Naive thymus-derived CD4-positive, alpha-beta T cell (primary cell): ENCODE results near the gene CREG1. TPM values are rescaled to one million over a fixed set of nuclear protein-coding genes. Genes with fewer than 3 reads are reported as not detected.

Experiments
- ATAC-seq: fragments of 150-1000 bp; cut with Tn5 transposase; 2 replicates; pipeline ENCODE4 v1.10.0; 2021; ENCODE audit warnings: mild to moderate bottlenecking, moderate library complexity
- CTCF ChIA-PET: fragments of 350-600 bp; sonication (Branson Sonifier 250); formaldehyde crosslinking; loops from one replicate; lab custom pipeline; 2021; ENCODE audit warnings: antibody characterized with exemption; lab: Charles Lee
- POLR2A ChIA-PET: fragments of 350-600 bp; sonication (Branson Sonifier 250); formaldehyde crosslinking; loops from one replicate; lab custom pipeline; 2021; ENCODE audit warnings: antibody characterized with exemption, inconsistent platforms; lab: Charles Lee
- DNase-seq, 9 donors: peaks; one replicate each; pipeline versions ENCODE4 v3.0.0 to v3.0.0-alpha.2; 2020 to 2022; ENCODE audit warnings: mixed read lengths in 1 of 9
- H3K27ac ChIP-seq: one replicate; pipeline ENCODE4 v1.7.0; 2013; ENCODE audit warnings: mild to moderate bottlenecking, low read depth, low read length, moderate library complexity
- H3K27me3 ChIP-seq, 2 donors: one replicate each; pipeline ENCODE4 v1.7.0; 2013; ENCODE audit warnings: low read length in 2 of 2, mild to moderate bottlenecking in 2 of 2, moderate library complexity in 2 of 2; ENCODE audit not compliant: control insufficient read depth in 2 of 2, insufficient read depth in 2 of 2
- H3K36me3 ChIP-seq, 3 experiments: 1 replicate in 2 of 3; 2 replicates in 1 of 3; pipeline ENCODE4 v1.7.0; 2013; ENCODE audit warnings: low read length in 3 of 3, mild to moderate bottlenecking in 3 of 3, moderate library complexity in 1 of 3; ENCODE audit not compliant: insufficient read depth in 3 of 3, control insufficient read depth in 2 of 3
- H3K4me1 ChIP-seq, 2 donors: one replicate each; pipeline ENCODE4 v1.7.0; 2013; ENCODE audit warnings: low read length in 2 of 2, mild to moderate bottlenecking in 2 of 2, moderate library complexity in 1 of 2; ENCODE audit not compliant: control insufficient read depth in 2 of 2, insufficient read depth in 2 of 2
- H3K4me3 ChIP-seq: 2 replicates; pipeline ENCODE4 v1.7.0; 2013; ENCODE audit warnings: mild to moderate bottlenecking, low read length
- H3K9me3 ChIP-seq, 3 experiments: 1 replicate in 2 of 3; 2 replicates in 1 of 3; pipeline ENCODE4 v1.7.0; 2013; ENCODE audit warnings: low read length in 3 of 3; ENCODE audit not compliant: control insufficient read depth in 2 of 3
- H3K27ac Mint-ChIP-seq, 9 donors: one replicate each; pipeline ENCODE4 v1.8.0; 2020 to 2022; ENCODE audit warnings: mixed read lengths in 9 of 9, mild to moderate bottlenecking in 8 of 9, moderate library complexity in 5 of 9, inconsistent platforms in 2 of 9
- H3K27me3 Mint-ChIP-seq, 5 donors: one replicate each; pipeline ENCODE4 v1.8.0; 2021 to 2022; ENCODE audit warnings: mixed read lengths in 5 of 5, mild to moderate bottlenecking in 1 of 5
- H3K36me3 Mint-ChIP-seq, 5 donors: one replicate each; pipeline ENCODE4 v1.8.0; 2020 to 2022; ENCODE audit warnings: mixed read lengths in 5 of 5, mild to moderate bottlenecking in 3 of 5, inconsistent platforms in 1 of 5
- H3K4me1 Mint-ChIP-seq, 7 donors: one replicate each; pipeline ENCODE4 v1.8.0; 2020 to 2022; ENCODE audit warnings: mixed read lengths in 7 of 7, mild to moderate bottlenecking in 3 of 7, inconsistent platforms in 1 of 7
- H3K4me3 Mint-ChIP-seq, 10 donors: one replicate each; pipeline ENCODE4 v1.8.0; 2020 to 2022; ENCODE audit warnings: mild to moderate bottlenecking in 10 of 10, mixed read lengths in 10 of 10, moderate library complexity in 6 of 10, inconsistent platforms in 2 of 10
- H3K9me3 Mint-ChIP-seq, 11 donors: one replicate each; pipeline ENCODE4 v1.8.0; 2020 to 2022; ENCODE audit warnings: mixed read lengths in 11 of 11, mild to moderate bottlenecking in 4 of 11, inconsistent platforms in 1 of 11, moderate library complexity in 1 of 11
- intact Hi-C, 2 donors: fragments of 100-400 bp; cut with micrococcal nuclease; formaldehyde crosslinking; loops; one replicate each; pipeline ENCODE4 v1.15.1; 2023
- polyA plus RNA-seq, 2 donors: library from polyadenylated mRNA; unstranded; fragments of 300-500 nt; fragmentation: Illumina TruSeq; gene quantifications; one replicate each; pipeline ENCODE4 v1.2.3, GENCODE V29; 2021
- total RNA-seq, 6 experiments: library from RNA in 5 of 6; stranded (reverse) in 5 of 6; gene quantifications; 1 replicate in 5 of 6; 2 replicates in 1 of 6; pipeline ENCODE4 v1.2.3 and lab custom pipeline; 2021 to 2026

Gene CREG1
- total and polyA plus RNA-seq, 7 experiments from 2014 or later, result 10.6 to 40.6 (median 23.4) TPM

DNA sequence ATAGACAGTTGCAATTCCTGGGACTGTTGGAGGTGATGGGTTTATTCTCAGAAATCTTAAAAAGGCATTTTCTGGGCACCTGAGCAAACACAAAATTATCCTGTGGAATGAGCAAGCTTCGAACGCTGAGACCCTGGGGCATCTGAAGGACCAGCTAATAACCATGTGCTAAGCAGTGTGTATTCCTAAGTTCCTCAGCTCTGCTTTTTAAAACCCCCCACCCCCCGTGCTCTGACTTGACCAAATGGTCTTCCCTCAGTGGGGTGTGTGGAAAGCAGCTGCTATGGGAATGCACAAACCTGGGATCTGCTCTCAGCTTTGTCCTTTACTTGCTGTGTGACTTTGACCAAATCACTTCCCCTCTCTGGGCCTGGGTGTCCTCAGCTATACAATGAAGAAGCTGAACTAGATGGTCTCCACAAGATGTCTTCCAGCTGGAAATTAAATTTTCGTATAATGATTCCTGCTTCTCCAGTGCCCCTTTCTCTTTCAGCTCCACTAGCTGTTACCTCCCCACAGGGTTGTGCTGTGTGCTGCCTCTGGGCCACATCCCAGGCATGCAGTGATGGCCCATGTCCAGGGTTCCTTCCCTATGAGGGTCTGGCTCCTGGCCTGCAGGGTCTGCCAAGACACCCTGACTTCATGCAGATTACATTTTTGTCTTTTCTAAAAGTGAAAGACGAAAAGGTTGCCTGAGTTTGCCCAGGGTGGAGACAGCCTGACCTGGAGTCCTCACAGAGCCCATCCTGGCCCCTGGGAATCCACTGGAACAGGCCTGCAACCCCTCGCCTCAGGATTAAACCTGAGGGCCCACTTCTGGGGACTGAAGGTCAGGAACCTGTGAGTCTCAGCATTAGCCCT is 20.4 kb downstream of the CREG1 start:
- Histone ChIP-seq H3K27me3 (no peaks in the 10 kb centered on the region), H3K27ac (no peak overlapping the region), H3K4me3 (no peak overlapping the region), H3K9me3 (no peaks in the 10 kb centered on the region), H3K4me1 (no peaks in the 10 kb centered on the region), H3K36me3 (no peaks in the 10 kb centered on the region)
- intact Hi-C loops, result loop anchor here (1.0 to 5.0 kb wide), 8 partner anchors 41 to 466 kb away; partner anchors contain the start of gene POU2F1 (in 1 of the 2)
- no peaks in the 10 kb centered on the region for H3K36me3 Mint-ChIP-seq
- ChIA-PET POLR2A (interaction anchor here (0.6 to 4.6 kb wide), 10 partner anchors 8 to 999 kb away, joined by 3 to 38 read pairs (median 3); partner anchors contain the start of gene CD247), CTCF (interaction anchor here (0.5 to 4.8 kb wide), 36 partner anchors 9 to 412 kb away, joined by 3 to 48 read pairs (median 5); partner anchors contain the start of genes CD247, CREG1 and POU2F1)
- H3K4me1 Mint-ChIP-seq, result peaks cover 0 to 7% (median 0%) of the 10 kb centered on the region in 7 donors
- no peaks in the 10 kb centered on the region for H3K9me3 Mint-ChIP-seq
- ATAC-seq (no peak), DNase-seq (no peak)
- H3K27ac Mint-ChIP-seq, result no peak overlapping the region
- H3K27me3 Mint-ChIP-seq, result peaks cover 0 to 3% (median 0%) of the 10 kb centered on the region in 5 donors
- no peak overlapping the region for H3K4me3 Mint-ChIP-seq

- CTCF ChIA-PET, result interaction anchor here (0.5 to 4.8 kb wide), 18 partner anchors 11 to 408 kb away, joined by 3 to 48 read pairs (median 6); partner anchors contain the start of gene CD247
- Mint-ChIP-seq H3K4me1 (peaks cover 0 to 7% (median 2%) of the 10 kb centered on the region in 7 donors), H3K27ac (no peak overlapping the region), H3K9me3 (no peaks in the 10 kb centered on the region), H3K36me3 (no peaks in the 10 kb centered on the region), H3K4me3 (no peak overlapping the region), H3K27me3 (peaks cover 0 to 3% (median 0%) of the 10 kb centered on the region in 5 donors)
- no peak overlapping the region for H3K27ac ChIP-seq
- no peaks in the 10 kb centered on the region for H3K36me3 ChIP-seq
- POLR2A ChIA-PET, result interaction anchor here (4.6 kb wide), 1 partner anchor 15 kb away, joined by 38 read pairs; the partner anchor contains the start of gene CD247
- ATAC-seq (no peak), DNase-seq (no peak)
- intact Hi-C loops, result loop anchor here (2.0 to 5.0 kb wide), 4 partner anchors 40 to 466 kb away; partner anchors contain the start of gene POU2F1 (in 1 of the 2)
- H3K9me3 ChIP-seq, result no peaks in the 10 kb centered on the region
- no peak overlapping the region for H3K4me3 ChIP-seq
- H3K27me3 ChIP-seq, result no peaks in the 10 kb centered on the region
- H3K4me1 ChIP-seq, result no peaks in the 10 kb centered on the region
These were observed 21.2 kb downstream of the CREG1 start for GRCh38 chr1:167532375-167532774.

DNA sequence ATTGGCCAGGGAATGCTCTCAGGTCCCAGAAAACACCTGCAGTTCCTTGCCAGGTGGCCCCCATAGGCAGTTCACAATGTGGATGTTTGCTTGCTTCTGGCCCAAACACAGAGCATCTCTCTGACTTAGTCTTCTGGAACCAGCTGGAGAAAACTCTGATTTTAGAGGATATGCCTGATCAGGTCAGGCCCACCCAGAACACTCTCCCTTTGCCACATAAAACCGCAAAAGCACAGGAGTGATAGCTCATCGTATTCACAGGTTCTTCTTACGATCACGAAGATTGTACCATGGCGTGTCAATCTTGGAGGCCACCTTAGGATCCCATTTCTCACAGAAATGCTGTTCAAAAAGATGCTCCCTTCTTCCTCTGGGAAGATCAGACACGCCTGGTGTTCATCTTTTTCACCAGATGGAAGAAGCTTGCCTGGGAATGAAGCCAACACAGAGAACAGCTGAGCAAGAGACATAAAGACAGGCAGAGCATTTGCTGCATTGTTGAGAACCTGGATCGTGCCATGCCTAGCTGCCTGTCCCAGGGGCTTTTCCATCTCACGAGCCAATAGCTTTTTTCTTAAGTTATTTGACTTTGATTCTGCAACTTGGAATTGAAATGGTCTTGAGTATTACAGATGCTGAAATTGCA is 23.6 kb downstream of the CREG1 start:
- ChIA-PET POLR2A (interaction anchor here (1.0 to 7.2 kb wide), 4 partner anchors 13 to 105 kb away, joined by 3 to 57 read pairs (median 4); partner anchors contain the start of genes CD247 and CREG1), CTCF (interaction anchor here (0.6 to 1.3 kb wide), 5 partner anchors 11 to 269 kb away, joined by 3 to 4 read pairs (median 3); no protein-coding TSS in a partner anchor)
- no peak overlapping the region for H3K4me3 ChIP-seq
- ATAC-seq (no peak), DNase-seq (no peak)
- H3K36me3 Mint-ChIP-seq, result no peaks in the 10 kb centered on the region
- H3K9me3 Mint-ChIP-seq, result no peaks in the 10 kb centered on the region
- no peak overlapping the region for H3K27ac Mint-ChIP-seq
- no peak overlapping the region for H3K27ac ChIP-seq
- no peaks in the 10 kb centered on the region for H3K27me3 ChIP-seq
- peaks cover 0 to 14% (median 13%) of the 10 kb centered on the region in 7 donors for H3K4me1 Mint-ChIP-seq
- peaks cover 0 to 8% (median 0%) of the 10 kb centered on the region in 5 donors for H3K27me3 Mint-ChIP-seq
- H3K36me3 ChIP-seq, result no peaks in the 10 kb centered on the region
- no peak overlapping the region for H3K4me3 Mint-ChIP-seq
- H3K4me1 ChIP-seq, result no peaks in the 10 kb centered on the region
- intact Hi-C loops, result loop anchor here (1.0 to 5.0 kb wide), 4 partner anchors 12 to 408 kb away; partner anchors contain the start of genes CD247 (in 1 of the 2) and POU2F1 (in 1 of the 2)
- no peaks in the 10 kb centered on the region for H3K9me3 ChIP-seq

GRCh38 chr1:167528057-167528728 is 25.4 kb downstream of the CREG1 start:
- Mint-ChIP-seq H3K36me3 (no peaks in the 10 kb centered on the region), H3K27me3 (peaks cover 0 to 15% (median 0%) of the 10 kb centered on the region in 5 donors), H3K4me1 (peaks cover 2 to 14% (median 13%) of the 10 kb centered on the region in 7 donors), H3K4me3 (no peak overlapping the region), H3K27ac (peak overlapping the region in 1 of 9 donors; percentile 65), H3K9me3 (no peaks in the 10 kb centered on the region)
- intact Hi-C loops, result no loop called here
- ChIA-PET POLR2A (interaction anchor here (7.2 kb wide), 1 partner anchor 11 kb away, joined by 57 read pairs; the partner anchor contains the start of gene CD247), CTCF (interaction anchor here (0.7 to 0.8 kb wide), 3 partner anchors 12 to 469 kb away, joined by 3 read pairs; no protein-coding TSS in a partner anchor)
- no peaks in the 10 kb centered on the region for H3K4me1 ChIP-seq
- H3K4me3 ChIP-seq, result no peak overlapping the region
- no peaks in the 10 kb centered on the region for H3K36me3 ChIP-seq
- H3K9me3 ChIP-seq, result no peaks in the 10 kb centered on the region
- ATAC-seq, result no peak
- DNase-seq, result no peak
- H3K27ac ChIP-seq, result no peak overlapping the region
- H3K27me3 ChIP-seq, result no peaks in the 10 kb centered on the region

GRCh38 chr1:167526667-167527383 is 26.7 kb downstream of the CREG1 start:
- Mint-ChIP-seq H3K27ac (peak overlapping the region in 2 of 9 donors; percentile 3 to 5), H3K9me3 (no peaks in the 10 kb centered on the region), H3K4me1 (peaks cover 2 to 15% (median 13%) of the 10 kb centered on the region in 7 donors), H3K36me3 (no peaks in the 10 kb centered on the region), H3K4me3 (no peak overlapping the region), H3K27me3 (peaks cover 0 to 27% (median 0%) of the 10 kb centered on the region in 5 donors)
- no peaks in the 10 kb centered on the region for H3K27me3 ChIP-seq
- DNase-seq (no peak), ATAC-seq (no peak)
- intact Hi-C loops, result no loop called here
- H3K4me3 ChIP-seq, result no peak overlapping the region
- no peaks in the 10 kb centered on the region for H3K36me3 ChIP-seq
- H3K9me3 ChIP-seq, result no peaks in the 10 kb centered on the region
- no peaks in the 10 kb centered on the region for H3K4me1 ChIP-seq
- POLR2A ChIA-PET, result interaction anchor here (7.2 kb wide), 1 partner anchor 10 kb away, joined by 57 read pairs; the partner anchor contains the start of gene CD247
- H3K27ac ChIP-seq, result no peak overlapping the region
- CTCF ChIA-PET, result interaction anchor here (0.8 to 1.9 kb wide), 3 partner anchors 8 to 85 kb away, joined by 3 to 10 read pairs (median 3); partner anchors contain the start of gene CD247
